H1 (cell line): ENCODE data around the gene CAP1. TPM values are rescaled to one million over a fixed set of nuclear protein-coding genes. Genes with fewer than 3 reads are reported as not detected.

Source experiments
- KDM1A ChIP-seq: fragments of 200-600, 300-600 bp; sonication (generic); IDR thresholded peaks from 2 replicates; pipeline ENCODE4 v1.7.1; 2016; ENCODE audit warnings: mild to moderate bottlenecking, low read length, borderline replicate concordance
- polyA plus RNA-seq, 7 experiments: library from polyadenylated mRNA; depleted of rRNA in 3 of 7; stranded (reverse) in 5 of 7; unstranded in 2 of 7; fragments of >200 nt in 5 of 7; fragments of 200-250 nt in 2 of 7; gene quantifications; 1 replicate in 5 of 7; 2 replicates in 1 of 7; 4 replicates in 1 of 7; pipeline versions ENCODE4 v1.2.1 to v1.2.3, GENCODE V29; 2011 to 2013; ENCODE audit warnings: missing spikeins in 2 of 7, mixed read lengths in 2 of 7
- total RNA-seq: library from RNA; stranded (reverse); fragmentation: NEBNext Ultra II Directional; extraction: Animal tissue kit (Norgen Biotek cat#: 25700); gene quantifications from 2 replicates; pipeline ENCODE4 v1.2.1, GENCODE V29; 2021

Gene CAP1
- total and polyA plus RNA-seq, 2 of the 8 experiments (the other 6 are each of a cell fraction or from before 2014, with no cell fraction given) = 140 to 295 TPM

- TF ChIP-seq KDM1A = no peak
Observed at GRCh38 chr1:40073062-40073461, 32.5 kb downstream of the CAP1 start (continued).
